Progenitor cell of endocrine pancreas (in vitro differentiated cells): Measurements from ENCODE around the gene COL23A1. TPM values are rescaled to one million over a fixed set of nuclear protein-coding genes. Genes with fewer than 3 reads are reported as not detected.

Experiments used
- DNase-seq: peaks from one replicate; pipeline ENCODE4 v3.0.0; 2021; ENCODE audit warnings: low spot score; ENCODE audit not compliant: unreplicated experiment
- H3K27ac Mint-ChIP-seq: 2 replicates; pipeline ENCODE4 v1.8.0; 2021; ENCODE audit warnings: mild to moderate bottlenecking, moderate library complexity, mixed read lengths
- H3K27me3 Mint-ChIP-seq: 2 replicates; pipeline ENCODE4 v1.8.0; 2021; ENCODE audit warnings: mixed read lengths
- H3K36me3 Mint-ChIP-seq: 2 replicates; pipeline ENCODE4 v1.8.0; 2022; ENCODE audit warnings: mixed read lengths; ENCODE audit not compliant: insufficient read depth
- H3K4me1 Mint-ChIP-seq: 2 replicates; pipeline ENCODE4 v1.8.0; 2021; ENCODE audit warnings: low read depth, mixed read lengths
- H3K4me3 Mint-ChIP-seq: 2 replicates; pipeline ENCODE4 v1.8.0; 2021; ENCODE audit warnings: low read depth, mild to moderate bottlenecking, moderate library complexity, mixed read lengths
- H3K9me3 Mint-ChIP-seq: 2 replicates; pipeline ENCODE4 v1.8.0; 2021; ENCODE audit warnings: low read depth, mixed read lengths
- total RNA-seq: library from RNA; stranded (reverse); gene quantifications from 2 replicates; pipeline ENCODE4 v1.2.1, GENCODE V29; 2021
- TF ChIP-seq, protein P1 (sequence below): fragments of 200-600 bp; sonication (generic); IDR thresholded peaks from one replicate; pipeline ENCODE4 v1.5.0; 2021; ENCODE audit warnings: antibody characterized with exemption, mild to moderate bottlenecking; ENCODE audit not compliant: unreplicated experiment

COL23A1 gene
- total RNA-seq, 1 donor from 2014 or later = 0.36 TPM

DNA sequence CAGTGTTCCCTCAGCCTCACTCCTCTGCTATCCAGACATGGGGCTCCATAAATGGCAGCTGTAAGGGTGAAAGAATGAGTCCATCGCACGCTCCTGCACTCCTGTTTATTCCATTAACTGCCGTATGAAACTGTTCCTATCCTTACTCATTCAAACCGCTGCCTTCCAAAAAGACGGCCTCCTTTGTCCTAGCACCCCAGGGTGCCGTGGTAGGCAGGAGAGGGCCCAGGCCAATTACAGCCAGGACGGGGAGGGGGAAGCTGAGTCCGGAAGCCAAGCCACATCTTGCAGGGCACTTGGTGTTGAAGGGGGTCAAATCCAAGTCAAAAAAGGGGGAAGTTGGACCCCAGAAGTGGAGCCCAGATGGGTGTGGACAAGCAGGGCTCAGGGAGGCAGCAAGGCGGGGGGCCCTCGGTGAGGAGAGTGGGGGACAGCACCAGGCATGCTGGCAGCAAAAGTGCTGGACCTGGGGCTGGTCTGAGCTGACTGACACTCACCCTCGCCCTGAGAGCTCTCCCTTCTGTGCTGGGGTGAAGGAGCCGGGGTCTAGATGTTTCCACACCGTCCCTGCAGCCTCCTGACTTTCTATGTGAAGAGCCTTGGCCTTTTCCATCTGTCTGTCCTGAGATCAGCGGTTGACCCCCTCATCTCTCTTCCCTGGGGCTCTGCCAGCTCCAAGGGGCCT lies 63.3 kb downstream of the COL23A1 start:
- no peaks in the 10 kb centered on the region for H3K36me3 Mint-ChIP-seq
- no peaks in the 10 kb centered on the region for H3K9me3 Mint-ChIP-seq
- H3K4me3 Mint-ChIP-seq = no peak overlapping the region
- H3K27me3 Mint-ChIP-seq = peaks cover 5% of the 10 kb centered on the region
- peak overlapping the region; percentile 23 for H3K27ac Mint-ChIP-seq
- DNase-seq = no peak
- no peaks in the 10 kb centered on the region for H3K4me1 Mint-ChIP-seq
- TF ChIP-seq, protein P1, sequence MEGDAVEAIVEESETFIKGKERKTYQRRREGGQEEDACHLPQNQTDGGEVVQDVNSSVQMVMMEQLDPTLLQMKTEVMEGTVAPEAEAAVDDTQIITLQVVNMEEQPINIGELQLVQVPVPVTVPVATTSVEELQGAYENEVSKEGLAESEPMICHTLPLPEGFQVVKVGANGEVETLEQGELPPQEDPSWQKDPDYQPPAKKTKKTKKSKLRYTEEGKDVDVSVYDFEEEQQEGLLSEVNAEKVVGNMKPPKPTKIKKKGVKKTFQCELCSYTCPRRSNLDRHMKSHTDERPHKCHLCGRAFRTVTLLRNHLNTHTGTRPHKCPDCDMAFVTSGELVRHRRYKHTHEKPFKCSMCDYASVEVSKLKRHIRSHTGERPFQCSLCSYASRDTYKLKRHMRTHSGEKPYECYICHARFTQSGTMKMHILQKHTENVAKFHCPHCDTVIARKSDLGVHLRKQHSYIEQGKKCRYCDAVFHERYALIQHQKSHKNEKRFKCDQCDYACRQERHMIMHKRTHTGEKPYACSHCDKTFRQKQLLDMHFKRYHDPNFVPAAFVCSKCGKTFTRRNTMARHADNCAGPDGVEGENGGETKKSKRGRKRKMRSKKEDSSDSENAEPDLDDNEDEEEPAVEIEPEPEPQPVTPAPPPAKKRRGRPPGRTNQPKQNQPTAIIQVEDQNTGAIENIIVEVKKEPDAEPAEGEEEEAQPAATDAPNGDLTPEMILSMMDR = no peak

DNA sequence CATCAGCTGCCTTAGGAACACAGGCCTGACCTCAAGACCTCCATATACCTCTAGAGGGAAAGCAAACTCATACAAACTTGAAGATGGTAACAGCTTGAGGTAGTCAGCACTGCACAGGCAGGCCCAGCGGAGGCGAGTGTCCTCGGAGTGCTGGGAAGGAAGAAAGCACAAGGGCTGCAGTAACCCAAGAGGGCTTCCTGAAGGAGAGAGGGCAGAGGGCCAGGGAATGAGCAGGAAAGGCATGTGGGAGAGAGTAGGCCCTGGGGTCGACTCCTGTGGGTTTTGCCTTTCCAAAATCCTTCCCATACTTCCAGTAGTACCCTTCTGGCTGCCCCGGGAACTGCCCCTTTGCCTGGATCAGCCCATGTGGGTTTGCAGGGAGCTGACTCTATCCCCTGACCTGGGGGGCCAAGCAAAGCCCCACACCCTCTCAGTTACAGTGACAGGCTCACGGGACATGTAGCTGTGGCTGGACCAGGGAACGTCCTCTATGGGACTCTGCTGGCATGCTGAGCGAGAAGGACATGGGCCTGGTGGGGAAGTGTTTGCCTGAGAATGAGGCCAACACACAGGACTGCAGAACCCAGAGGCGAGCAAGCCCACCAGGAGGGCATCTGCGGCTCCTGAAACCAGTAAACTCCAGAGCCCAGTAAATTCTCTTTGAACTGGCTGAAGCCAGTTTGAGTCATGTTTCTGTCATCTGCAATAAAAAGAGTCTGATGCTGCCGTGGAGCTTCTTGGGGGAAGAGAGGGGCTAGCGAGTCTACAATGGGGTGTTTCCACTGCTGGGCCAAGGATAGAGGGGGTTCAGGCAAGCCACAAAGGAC lies 64.1 kb downstream of the COL23A1 start:
- Mint-ChIP-seq H3K27ac (no peak overlapping the region), H3K4me1 (no peaks in the 10 kb centered on the region), H3K9me3 (no peaks in the 10 kb centered on the region), H3K27me3 (peaks cover 5% of the 10 kb centered on the region), H3K36me3 (no peaks in the 10 kb centered on the region), H3K4me3 (no peak overlapping the region)
- no peak for DNase-seq
- TF ChIP-seq, protein P1 = no peak

DNA sequence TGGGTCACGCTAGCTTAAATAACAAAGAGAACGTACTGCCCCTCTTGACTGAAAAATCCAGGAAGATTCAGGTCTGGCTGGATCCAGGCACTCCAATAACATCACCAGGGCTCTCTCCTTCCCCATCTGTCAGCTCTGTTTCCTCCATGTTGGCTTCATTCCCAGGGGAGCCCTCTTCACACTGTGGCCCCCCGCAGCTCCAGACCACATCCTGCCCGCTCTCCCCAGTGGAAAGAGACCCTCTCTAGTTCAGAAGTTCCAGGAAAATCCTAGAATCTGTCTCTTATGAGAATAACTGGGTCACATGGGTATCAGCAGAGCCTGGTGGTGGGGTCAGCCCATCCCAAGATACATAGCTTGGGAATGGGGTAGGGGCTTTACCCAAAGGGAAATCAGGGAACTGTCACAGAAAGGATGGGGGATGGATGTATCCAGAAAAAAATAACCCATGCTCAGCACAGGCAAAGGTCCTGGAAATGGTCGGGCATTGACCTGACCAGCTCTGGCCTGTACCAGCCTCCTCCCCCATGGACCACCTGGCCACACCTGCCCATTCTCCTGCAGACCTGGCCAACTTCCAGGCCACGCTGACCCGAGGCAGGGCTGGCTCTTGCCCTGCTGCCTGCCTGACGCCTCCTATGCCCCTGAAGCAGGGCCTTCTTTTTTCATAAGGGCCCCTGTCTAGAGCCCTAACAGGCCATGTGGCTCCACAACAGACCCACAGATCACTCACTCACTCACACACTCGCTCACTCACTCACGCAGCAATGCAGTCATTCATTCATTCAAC lies 65.9 kb downstream of the COL23A1 start:
- H3K27me3 Mint-ChIP-seq = peaks cover 5% of the 10 kb centered on the region
- DNase-seq = no peak
- no peak overlapping the region for H3K27ac Mint-ChIP-seq
- H3K4me3 Mint-ChIP-seq = no peak overlapping the region
- H3K36me3 Mint-ChIP-seq = peaks cover 6% of the 10 kb centered on the region
- TF ChIP-seq, protein P1 = no peak
- H3K9me3 Mint-ChIP-seq = peaks cover 8% of the 10 kb centered on the region
- H3K4me1 Mint-ChIP-seq = no peaks in the 10 kb centered on the region

DNA sequence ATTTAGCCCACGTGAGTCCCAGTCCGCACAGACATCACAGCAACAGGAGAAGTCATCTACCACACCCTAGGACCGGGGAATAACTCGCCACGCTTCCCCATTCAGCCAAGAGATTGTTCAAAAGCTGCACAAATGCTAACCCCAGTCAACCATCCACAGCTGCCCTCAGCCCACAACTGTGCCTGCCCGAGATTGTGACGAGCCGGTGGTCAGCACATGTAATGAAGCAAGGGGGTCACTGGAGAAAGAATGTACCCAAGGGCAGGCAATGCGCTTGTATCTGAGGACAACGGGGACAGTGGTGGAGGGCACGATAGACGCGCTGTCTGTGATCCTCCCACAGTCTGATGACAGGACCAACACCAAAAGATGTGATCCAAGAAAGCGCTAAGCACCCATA lies 67.8 kb downstream of the COL23A1 start:
- Mint-ChIP-seq H3K4me3 (no peak overlapping the region), H3K36me3 (peaks cover 6% of the 10 kb centered on the region), H3K4me1 (no peaks in the 10 kb centered on the region), H3K9me3 (peaks cover 8% of the 10 kb centered on the region), H3K27ac (no peak overlapping the region), H3K27me3 (no peaks in the 10 kb centered on the region)
- TF ChIP-seq, protein P1 = no peak
- DNase-seq = no peak

DNA sequence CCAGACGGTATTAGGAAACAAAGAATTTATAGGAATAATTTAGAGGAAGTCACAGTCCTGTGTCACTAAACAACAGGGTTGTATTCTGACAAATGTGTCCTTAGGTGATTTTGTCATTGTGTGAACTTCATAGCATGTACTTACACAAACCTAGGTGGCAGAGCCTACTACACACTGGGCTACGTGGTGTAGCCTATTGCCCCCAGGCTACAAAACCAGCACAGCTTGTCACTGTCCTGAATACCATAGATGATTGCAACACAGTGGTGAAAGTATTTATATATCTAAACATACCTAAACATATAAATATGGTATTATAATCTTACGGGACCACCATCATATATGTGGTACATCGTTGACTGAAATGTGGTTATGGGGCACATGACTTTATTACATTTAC lies 69.3 kb downstream of the COL23A1 start:
- Mint-ChIP-seq H3K36me3 (peaks cover 6% of the 10 kb centered on the region), H3K4me3 (no peak overlapping the region), H3K27ac (no peak overlapping the region), H3K4me1 (no peaks in the 10 kb centered on the region), H3K27me3 (peaks cover 3% of the 10 kb centered on the region), H3K9me3 (peaks cover 8% of the 10 kb centered on the region)
- TF ChIP-seq, protein P1 = no peak
- DNase-seq = no peak
